ENCODE measurements around the gene IGF1R. TPM values are rescaled to one million over a fixed set of nuclear protein-coding genes. Genes with fewer than 3 reads are reported as not detected.

The IGF1R gene
- total RNA-seq, 1 donor from 2014 or later: 47.7 TPM

DNA sequence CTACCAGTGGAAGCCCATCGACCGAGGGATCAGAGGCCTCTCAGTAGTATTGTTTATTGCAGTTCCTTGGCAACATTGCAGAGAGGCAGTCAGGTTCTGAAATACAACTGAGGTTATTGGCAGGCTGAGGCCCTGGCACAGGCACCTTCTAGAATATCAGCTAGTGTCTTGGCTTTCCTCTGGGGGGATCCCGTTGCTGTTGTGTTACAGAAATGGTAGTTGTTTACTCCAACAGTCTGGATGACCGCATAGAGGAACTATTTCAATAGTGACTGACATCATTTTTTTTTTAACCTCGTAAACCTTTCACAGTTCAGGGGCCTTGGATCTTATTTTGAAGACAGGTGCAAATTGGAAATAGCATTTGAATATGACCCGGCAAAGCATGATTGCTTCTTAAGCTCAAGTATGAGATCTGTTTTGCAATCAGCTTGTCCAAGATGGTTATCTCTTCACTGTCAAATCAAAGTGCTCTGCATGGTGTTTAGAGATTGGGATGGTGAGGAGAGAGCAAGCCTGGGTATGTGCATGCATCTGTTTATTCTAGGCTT is 295.3 kb downstream of the IGF1R start:
- Histone ChIP-seq H3K36me3 (peaks cover 76% of the 10 kb centered on the region), H3K4me3 (no peak overlapping the region), H3K27ac (peak overlapping the region; percentile 32), H3K4me1 (peaks cover 53% of the 10 kb centered on the region), H3K27me3 (ENCODE audit: low read depth) (no peaks in the 10 kb centered on the region), H3K9me3 (no peaks in the 10 kb centered on the region)
- TF ChIP-seq CTCF (IDR thresholded peaks at IDR 0.05): no peak
- peak in 1 of 2 donors; percentile 25 for ATAC-seq
- intact Hi-C loops (cut with DNase I): no loop called here
- DNase-seq: no peak

GRCh38 chr15:98946301-98947255 is 298.2 kb downstream of the IGF1R start:
- no peak for DNase-seq
- intact Hi-C loops (cut with DNase I): no loop called here
- H3K36me3 ChIP-seq: peaks cover 76% of the 10 kb centered on the region
- TF ChIP-seq CTCF (IDR thresholded peaks at IDR 0.05): no peak
- peaks cover 46% of the 10 kb centered on the region for H3K4me1 ChIP-seq
- peak in 1 of 2 donors; percentile 45 for ATAC-seq
- no peak overlapping the region for H3K4me3 ChIP-seq
- no peaks in the 10 kb centered on the region for H3K9me3 ChIP-seq
- H3K27ac ChIP-seq: peak overlapping the region; percentile 41
- H3K27me3 ChIP-seq (ENCODE audit: low read depth): no peaks in the 10 kb centered on the region

- H3K4me1 ChIP-seq: peaks cover 42% of the 10 kb centered on the region
- H3K36me3 ChIP-seq: peaks cover 69% of the 10 kb centered on the region
- no peak for TF ChIP-seq CTCF (IDR thresholded peaks at IDR 0.05)
- no peaks in the 10 kb centered on the region for H3K27me3 ChIP-seq (ENCODE audit: low read depth)
- no peak for ATAC-seq
- no peak overlapping the region for H3K27ac ChIP-seq
- no peak for DNase-seq
- intact Hi-C loops (cut with DNase I): no loop called here
- H3K9me3 ChIP-seq: no peaks in the 10 kb centered on the region
- no peak overlapping the region for H3K4me3 ChIP-seq
These were observed 300.1 kb downstream of the IGF1R start for GRCh38 chr15:98948456-98948855.

DNA sequence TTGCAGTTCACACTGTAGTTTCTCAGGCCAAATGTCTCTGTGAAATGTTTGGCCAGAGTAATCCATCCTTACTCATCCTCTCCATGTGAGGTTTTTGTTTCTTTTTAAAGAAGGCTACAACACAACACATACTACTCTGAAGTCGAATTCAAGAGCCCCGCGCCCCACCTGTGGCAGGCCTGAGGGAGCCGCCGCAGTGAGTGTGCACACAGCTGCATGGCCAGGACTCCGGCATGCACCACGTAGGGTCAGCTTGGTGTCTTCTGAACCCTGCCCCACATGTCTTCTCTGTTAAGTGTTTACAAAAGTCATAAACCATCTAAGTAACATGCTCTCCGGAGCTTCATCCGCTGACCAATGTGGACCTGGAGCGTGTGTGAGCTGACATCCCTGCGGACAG is 300.6 kb downstream of the IGF1R start:
- Histone ChIP-seq H3K27ac (no peak overlapping the region), H3K4me3 (no peak overlapping the region), H3K36me3 (peaks cover 66% of the 10 kb centered on the region), H3K27me3 (ENCODE audit: low read depth) (no peaks in the 10 kb centered on the region), H3K9me3 (no peaks in the 10 kb centered on the region), H3K4me1 (peaks cover 42% of the 10 kb centered on the region)
- no peak for TF ChIP-seq CTCF (IDR thresholded peaks at IDR 0.05)
- DNase-seq: no peak
- no peak for ATAC-seq
- intact Hi-C loops (cut with DNase I): no loop called here

DNA sequence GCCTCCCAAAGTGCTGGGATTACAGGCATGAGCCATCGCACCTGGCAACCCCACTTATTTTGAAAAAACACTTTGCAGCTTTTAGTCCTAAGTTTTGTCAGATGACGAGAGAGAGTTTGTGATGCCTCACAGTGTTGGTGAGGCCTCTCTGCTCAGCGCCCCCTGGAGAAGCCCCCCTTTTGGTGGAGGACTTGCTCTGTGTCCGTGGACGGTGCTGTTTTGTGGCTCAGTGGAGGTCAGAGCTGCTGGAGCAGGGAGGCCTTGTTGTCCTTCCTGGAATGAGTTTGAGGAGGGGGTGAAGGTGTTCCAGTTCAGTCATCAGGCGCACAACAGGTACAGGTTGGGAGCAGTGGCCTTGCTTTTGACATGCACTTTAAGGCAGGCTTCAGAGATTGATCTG is 301.3 kb downstream of the IGF1R start:
- ATAC-seq: no peak
- DNase-seq: no peak
- no peaks in the 10 kb centered on the region for H3K9me3 ChIP-seq
- no peak overlapping the region for H3K4me3 ChIP-seq
- peaks cover 59% of the 10 kb centered on the region for H3K36me3 ChIP-seq
- no peaks in the 10 kb centered on the region for H3K27me3 ChIP-seq (ENCODE audit: low read depth)
- intact Hi-C loops (cut with DNase I): no loop called here
- TF ChIP-seq CTCF (IDR thresholded peaks at IDR 0.05): no peak
- H3K4me1 ChIP-seq: peaks cover 43% of the 10 kb centered on the region
- no peak overlapping the region for H3K27ac ChIP-seq
